ENCODE results near the gene RNASE9.
"Not testable (repeated sequence)": the region's sequence is repeated elsewhere in the genome, so short reads cannot be mapped to it uniquely, and the experiment has no call there.

The RNASE9 gene

GRCh38 chr14:20591235-20591634, 30.4 kb upstream of the RNASE9 start, which contains the start of gene RNASE12:
Gene RNASE12, minus strand, starts transcription at chr14:20591376. Its CDS starts 653 bp downstream, at chr14:20590723.
- TF ChIP-seq POLR2A (IDR thresholded peaks at IDR 0.05; ENCODE audit: low read depth, low read length) = no peak
- DNase-seq (ENCODE audit: insufficient read length, low spot score) (no peak), FAIRE-seq (no peak)

DNA sequence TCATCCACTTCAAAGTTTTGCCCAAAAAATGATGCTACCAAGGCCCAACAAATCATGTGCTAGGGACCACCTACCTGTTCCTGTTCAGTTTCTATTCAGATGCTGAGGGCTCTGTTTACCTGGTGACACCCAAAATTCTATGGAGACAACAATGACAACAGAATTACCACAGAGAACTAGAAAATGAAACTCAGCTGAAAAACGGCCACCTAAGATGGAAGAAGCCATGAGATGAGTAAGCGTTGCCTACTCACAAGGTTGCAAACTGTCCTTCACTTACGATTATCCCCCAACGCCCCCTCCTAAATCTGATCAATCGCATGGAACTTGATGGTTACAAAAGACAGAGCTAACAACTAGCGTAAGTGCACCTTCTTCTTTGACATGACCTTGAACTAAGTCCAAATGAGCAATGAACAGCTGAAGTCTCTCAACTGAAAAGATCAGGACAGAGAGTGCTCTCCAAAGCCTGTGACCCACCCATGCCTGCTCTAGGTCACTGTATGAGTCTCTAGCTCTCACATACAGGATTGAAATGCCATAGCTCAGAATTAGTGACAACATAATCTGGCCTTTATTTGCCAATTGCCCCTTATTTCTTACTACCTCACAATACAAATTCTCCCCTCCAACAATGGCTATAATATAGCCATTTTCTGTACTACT, 26.8 kb upstream of the RNASE9 start, which contains the start of gene RNASE11:
Gene RNASE11 (minus strand): TSS at position 513 of the 666 bp plus-strand sequence.
- TF ChIP-seq POLR2A (IDR thresholded peaks at IDR 0.05; ENCODE audit: low read depth, low read length) = no peak
- no peak for DNase-seq (ENCODE audit: insufficient read length, low spot score)
- no peak for FAIRE-seq

GRCh38 chr14:20583908-20584307, 23.1 kb upstream of the RNASE9 start:
- FAIRE-seq (no peak), DNase-seq (ENCODE audit: insufficient read length, low spot score) (no peak)

GRCh38 chr14:20583142-20583541, 22.3 kb upstream of the RNASE9 start:
- FAIRE-seq = no peak
- no peak for TF ChIP-seq POLR2A (IDR thresholded peaks at IDR 0.05; ENCODE audit: low read depth, low read length)
- DNase-seq (ENCODE audit: insufficient read length, low spot score) = no peak

More at GRCh38 chr14:20583908-20584307, 23.1 kb upstream of the RNASE9 start:
- no peak for TF ChIP-seq POLR2A (IDR thresholded peaks at IDR 0.05; ENCODE audit: low read depth, low read length)

- DNase-seq (ENCODE audit: insufficient read length, low spot score) (no peak), FAIRE-seq (no peak)
- TF ChIP-seq POLR2A (IDR thresholded peaks at IDR 0.05; ENCODE audit: low read depth, low read length) = no peak
Measured at GRCh38 chr14:20580242-20580641, 19.4 kb upstream of the RNASE9 start.

GRCh38 chr14:20578784-20579502, 18.1 kb upstream of the RNASE9 start:
- TF ChIP-seq POLR2A (IDR thresholded peaks at IDR 0.05; ENCODE audit: low read depth, low read length) = no peak
- DNase-seq (ENCODE audit: insufficient read length, low spot score) (no peak), FAIRE-seq (no peak)

DNA sequence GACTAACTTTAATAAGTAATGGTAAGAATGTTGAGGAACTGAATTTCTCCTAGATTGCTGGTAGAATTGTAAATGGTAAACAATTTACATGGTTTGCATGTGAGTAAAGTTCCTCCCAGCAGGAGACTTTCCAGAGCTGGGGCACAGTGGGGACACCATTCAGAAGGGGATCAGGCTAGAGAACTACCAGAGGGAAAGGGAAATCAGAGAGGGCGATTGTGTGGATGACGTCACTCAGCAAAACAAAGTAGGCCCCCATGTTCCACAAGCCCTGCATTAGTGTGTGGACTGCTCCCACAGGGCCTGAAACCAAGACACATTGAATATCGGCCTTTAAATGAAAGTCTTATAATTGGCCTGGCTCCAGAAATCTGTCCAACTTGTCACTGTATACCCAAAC, 17.5 kb upstream of the RNASE9 start:
- FAIRE-seq = no peak
- no peak for DNase-seq (ENCODE audit: insufficient read length, low spot score)
- no peak for TF ChIP-seq POLR2A (IDR thresholded peaks at IDR 0.05; ENCODE audit: low read depth, low read length)

- not testable (repeated sequence) for FAIRE-seq; DNase-seq (ENCODE audit: insufficient read length, low spot score)
Measured at GRCh38 chr14:20572382-20572990, 11.6 kb upstream of the RNASE9 start.

GRCh38 chr14:20570720-20571119, 9.9 kb upstream of the RNASE9 start:
- FAIRE-seq; DNase-seq (ENCODE audit: insufficient read length, low spot score): not testable (repeated sequence)

GRCh38 chr14:20569865-20570264, 9.0 kb upstream of the RNASE9 start:
- DNase-seq (ENCODE audit: insufficient read length, low spot score); FAIRE-seq: not testable (repeated sequence)

DNA sequence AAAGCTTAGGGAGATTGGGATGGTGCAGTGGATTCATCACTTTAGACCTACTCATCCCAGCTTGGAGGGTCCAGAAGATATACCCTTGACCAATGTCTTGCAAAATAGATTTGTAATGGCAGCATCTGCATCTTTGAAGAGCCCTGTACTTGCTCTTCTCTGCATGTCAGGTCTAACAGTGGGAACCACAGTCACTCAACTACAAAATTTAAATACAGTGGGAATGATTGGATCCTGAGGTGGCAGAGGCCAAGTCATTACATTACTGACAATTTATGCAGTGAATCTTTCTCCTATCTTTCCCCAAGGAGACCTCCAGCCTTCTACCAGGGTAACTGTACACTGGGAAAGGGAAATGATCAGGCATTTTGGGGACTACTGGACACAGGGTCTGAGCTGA, 8.2 kb upstream of the RNASE9 start:
- DNase-seq (ENCODE audit: insufficient read length, low spot score) (no peak), FAIRE-seq (no peak)
- no peak for TF ChIP-seq POLR2A (IDR thresholded peaks at IDR 0.05; ENCODE audit: low read depth, low read length)

- FAIRE-seq = no peak
Measured at GRCh38 chr14:20568393-20568792, 7.5 kb upstream of the RNASE9 start.

DNA sequence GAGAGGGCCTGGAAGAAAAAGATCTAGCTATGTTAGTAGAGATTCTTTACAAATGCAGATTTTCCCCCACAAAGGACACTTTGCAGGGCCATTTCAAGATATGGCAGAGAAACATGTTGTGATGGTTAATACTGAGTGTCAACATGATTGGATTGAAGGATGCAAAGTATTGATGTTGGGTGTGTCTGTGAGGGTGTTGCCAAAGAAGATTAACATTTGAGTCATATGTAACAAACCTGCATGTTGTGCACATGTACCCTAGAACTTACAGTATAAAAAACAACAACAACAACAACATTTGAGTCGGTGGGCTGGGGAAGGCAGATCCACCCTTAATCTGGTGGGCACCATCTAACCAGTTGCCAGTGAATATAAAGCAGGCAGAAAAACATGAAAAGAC, 6.4 kb upstream of the RNASE9 start:
- not testable (repeated sequence) for DNase-seq (ENCODE audit: insufficient read length, low spot score); FAIRE-seq

More at GRCh38 chr14:20568393-20568792, 7.5 kb upstream of the RNASE9 start:
- DNase-seq (ENCODE audit: insufficient read length, low spot score) = no peak
- TF ChIP-seq POLR2A (IDR thresholded peaks at IDR 0.05; ENCODE audit: low read depth, low read length) = no peak

DNA sequence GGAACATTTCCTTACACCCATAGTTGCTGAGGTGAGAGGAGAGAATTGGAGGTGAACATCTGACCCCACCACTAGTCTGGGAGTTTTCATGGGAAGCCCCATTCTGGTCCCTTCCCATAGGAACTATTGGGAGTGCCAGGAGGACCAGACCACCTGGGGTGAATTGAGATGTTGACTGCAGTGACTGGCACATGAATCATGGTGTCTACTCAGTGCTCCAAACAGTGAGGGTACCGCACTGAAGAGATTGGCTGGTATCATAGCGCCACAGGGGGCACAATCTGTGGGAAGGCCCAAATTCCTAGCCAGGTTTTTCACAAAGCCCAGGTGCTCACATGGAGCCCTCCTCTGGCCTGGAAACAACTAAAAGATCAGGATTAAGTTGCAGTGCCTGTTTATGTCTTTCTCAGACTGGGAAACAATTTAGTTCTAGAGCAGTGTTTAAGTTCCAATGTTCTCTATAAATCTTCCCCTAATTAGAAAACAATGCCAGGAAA, 3.7 kb upstream of the RNASE9 start:
- no peak for FAIRE-seq
- no peak for DNase-seq (ENCODE audit: insufficient read length, low spot score)
- no peak for TF ChIP-seq POLR2A (IDR thresholded peaks at IDR 0.05; ENCODE audit: low read depth, low read length)

Data from H54 (cell line).